SK-N-MC (cell line): ENCODE measurements around the gene LPIN1.

Source experiments
- EZH2 ChIP-seq: fragments of 200-600 bp; sonication (generic); IDR thresholded peaks from one replicate; pipeline ENCODE4 v1.6.1; 2017; ENCODE audit warnings: antibody characterized with exemption
- POLR2AphosphoS5 ChIP-seq: IDR thresholded peaks from 2 replicates; pipeline ENCODE4 v1.6.1; 2012; ENCODE audit warnings: mild to moderate bottlenecking, low read depth, low read length, borderline replicate concordance

GRCh38 chr2:11835403-11835802, 89.0 kb downstream of the LPIN1 start:
- TF ChIP-seq POLR2AphosphoS5, result no peak
- no peak for TF ChIP-seq EZH2
